Endodermal cell (in vitro differentiated cells): ENCODE results near the gene PPP2R3A. TPM values are rescaled to one million over a fixed set of nuclear protein-coding genes. Genes with fewer than 3 reads are reported as not detected.
A peak's percentile ranks its signal among the peaks of the same experiment; 100 is the strongest.

Source experiments
- DNase-seq: peaks from one replicate; pipeline ENCODE4 v3.0.0-alpha.2; 2017
- H3K27ac ChIP-seq: 2 replicates; pipeline ENCODE4 v1.5.1; 2013; ENCODE audit warnings: mild to moderate bottlenecking, low read depth, low read length, moderate library complexity
- H3K27me3 ChIP-seq: 2 replicates; pipeline ENCODE4 v1.6.1; 2013; ENCODE audit warnings: mild to moderate bottlenecking, low read length, moderate library complexity; ENCODE audit not compliant: insufficient read depth, control insufficient read depth, poor library complexity, severe bottlenecking
- H3K36me3 ChIP-seq: 2 replicates; pipeline ENCODE4 v1.7.0; 2013; ENCODE audit warnings: mild to moderate bottlenecking, low read length, moderate library complexity; ENCODE audit not compliant: control insufficient read depth, insufficient read depth
- H3K4me1 ChIP-seq: one replicate; pipeline ENCODE4 v1.7.0; 2013; ENCODE audit warnings: low read length; ENCODE audit not compliant: control insufficient read depth, insufficient read depth
- H3K4me3 ChIP-seq: 2 replicates; pipeline ENCODE4 v1.5.1; 2013; ENCODE audit warnings: mild to moderate bottlenecking, low read length, moderate library complexity
- H3K9ac ChIP-seq: 2 replicates; pipeline ENCODE4 v1.6.1; 2013; ENCODE audit warnings: mild to moderate bottlenecking, low read length, moderate library complexity; ENCODE audit not compliant: poor library complexity, severe bottlenecking; ENCODE audit errors: extremely low read depth
- H3K9me3 ChIP-seq: 2 replicates; pipeline ENCODE4 v1.6.1; 2013; ENCODE audit warnings: mild to moderate bottlenecking, low read length, moderate library complexity; ENCODE audit not compliant: control insufficient read depth
- H3K27ac Mint-ChIP-seq: 2 replicates; pipeline ENCODE4 v1.8.0; 2020; ENCODE audit warnings: mixed read lengths
- H3K27me3 Mint-ChIP-seq: 2 replicates; pipeline ENCODE4 v1.8.0; 2021; ENCODE audit warnings: mild to moderate bottlenecking, mixed read lengths; ENCODE audit not compliant: insufficient read depth
- H3K36me3 Mint-ChIP-seq: 2 replicates; pipeline ENCODE4 v1.8.0; 2020; ENCODE audit warnings: low read depth, mixed read lengths
- H3K4me1 Mint-ChIP-seq: 2 replicates; pipeline ENCODE4 v1.8.0; 2020; ENCODE audit warnings: mixed read lengths
- H3K4me3 Mint-ChIP-seq: 2 replicates; pipeline ENCODE4 v1.8.0; 2020; ENCODE audit warnings: mild to moderate bottlenecking, moderate library complexity, mixed read lengths
- H3K9me3 Mint-ChIP-seq: 2 replicates; pipeline ENCODE4 v1.8.0; 2020; ENCODE audit warnings: mild to moderate bottlenecking, mixed read lengths
- CTCF ChIP-seq: fragments of 200-600 bp; sonication (generic); conservative IDR thresholded peaks from 2 replicates; pipeline ENCODE4 v1.5.0; 2021; ENCODE audit warnings: antibody characterized with exemption, mild to moderate bottlenecking
- WGBS, 2 experiments: methylation state at CpG; one replicate each; pipeline versions ENCODE4 v1.1.5 to v1.1.7; 2013; ENCODE audit warnings: missing lambda C conversion rate in 2 of 2, mixed read lengths in 1 of 2; ENCODE audit not compliant: insufficient coverage in 1 of 2, insufficient read length in 1 of 2; 5-methylcytosine and 5-hydroxymethylcytosine counted together
- total RNA-seq, 2 donors: library from RNA; stranded (reverse); fragmentation: NEBNext Ultra II Directional in 1 of 2; extraction: Animal tissue kit (Norgen Biotek cat#: 25700) in 1 of 2; gene quantifications; 2 replicates in 1 of 2; 3 replicates in 1 of 2; pipeline ENCODE4 v1.2.1, GENCODE V29; 2021

The PPP2R3A gene
- total RNA-seq, 2 donors from 2014 or later: 12.5 to 16.5 TPM

- no peak for DNase-seq
- no peak for TF ChIP-seq CTCF
- Histone ChIP-seq H3K27me3 (no peaks in the 10 kb centered on the region), H3K4me1 (no peaks in the 10 kb centered on the region), H3K9ac (no peak overlapping the region), H3K36me3 (peaks cover 52% of the 10 kb centered on the region), H3K9me3 (peaks cover 1% of the 10 kb centered on the region), H3K4me3 (no peak overlapping the region), H3K27ac (no peak overlapping the region)
- H3K36me3 Mint-ChIP-seq: peaks cover 24% of the 10 kb centered on the region
- H3K4me3 Mint-ChIP-seq: no peak overlapping the region
- peaks cover 2% of the 10 kb centered on the region for H3K4me1 Mint-ChIP-seq
- no peak overlapping the region for H3K27ac Mint-ChIP-seq
- WGBS, 2 experiments: 92 to 100% methylated on average over 2 to 4 of the region's 4 CpGs
- H3K9me3 Mint-ChIP-seq: peaks cover 3% of the 10 kb centered on the region
- no peaks in the 10 kb centered on the region for H3K27me3 Mint-ChIP-seq
Observed at GRCh38 chr3:136152176-136152843, 186.8 kb downstream of the PPP2R3A start.

DNA sequence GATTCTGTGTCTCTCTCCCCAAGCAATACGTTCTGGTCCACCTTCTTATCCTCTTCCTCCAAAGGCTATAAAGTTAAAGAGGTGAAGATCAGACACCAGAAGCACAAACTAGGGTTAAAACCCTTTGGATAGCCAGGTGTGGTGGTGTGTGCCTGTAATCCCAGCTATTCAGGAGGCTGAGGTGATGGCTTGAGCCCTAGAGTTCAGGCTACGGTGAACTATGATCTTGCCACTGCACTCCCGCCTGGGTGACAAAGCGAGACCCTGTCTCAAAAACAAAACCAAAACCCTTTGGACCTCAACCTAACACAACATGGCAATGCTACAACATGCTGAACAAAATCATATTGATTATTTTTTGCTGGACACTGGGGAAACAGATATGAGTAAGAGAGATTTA, 187.4 kb downstream of the PPP2R3A start:
- Mint-ChIP-seq H3K4me1 (peaks cover 2% of the 10 kb centered on the region), H3K9me3 (peaks cover 9% of the 10 kb centered on the region), H3K27me3 (no peaks in the 10 kb centered on the region), H3K36me3 (peaks cover 30% of the 10 kb centered on the region), H3K27ac (peak overlapping the region; percentile 47), H3K4me3 (no peak overlapping the region)
- Histone ChIP-seq H3K36me3 (peaks cover 45% of the 10 kb centered on the region), H3K9ac (no peak overlapping the region), H3K9me3 (peaks cover 8% of the 10 kb centered on the region), H3K4me3 (no peak overlapping the region), H3K27ac (no peak overlapping the region), H3K4me1 (no peaks in the 10 kb centered on the region), H3K27me3 (no peaks in the 10 kb centered on the region)
- TF ChIP-seq CTCF: no peak
- DNase-seq: no peak
- 99% methylated on average over 4 of the region's 4 CpGs; no CpG with 5 or more reads in 1 of the 2 experiments for WGBS, 2 experiments

GRCh38 chr3:136161516-136161915, 196.0 kb downstream of the PPP2R3A start:
- Mint-ChIP-seq H3K27ac (no peak overlapping the region), H3K27me3 (no peaks in the 10 kb centered on the region), H3K4me3 (no peak overlapping the region), H3K36me3 (peaks cover 25% of the 10 kb centered on the region), H3K9me3 (peaks cover 23% of the 10 kb centered on the region), H3K4me1 (peaks cover 18% of the 10 kb centered on the region)
- H3K27me3 ChIP-seq: no peaks in the 10 kb centered on the region
- no peak overlapping the region for H3K27ac ChIP-seq
- DNase-seq: no peak
- H3K36me3 ChIP-seq: no peaks in the 10 kb centered on the region
- peaks cover 4% of the 10 kb centered on the region for H3K4me1 ChIP-seq
- TF ChIP-seq CTCF: no peak
- H3K9ac ChIP-seq: no peak overlapping the region
- H3K9me3 ChIP-seq: peaks cover 21% of the 10 kb centered on the region
- H3K4me3 ChIP-seq: no peak overlapping the region
